GM18907 (cell line): ENCODE data around the gene KLHL17.

Experiments used
- ATAC-seq: cut with Tn5 transposase; IDR thresholded peaks from one replicate; pipeline ENCODE4 v1.9.1; 2021; ENCODE audit warnings: mild to moderate bottlenecking, moderate library complexity; ENCODE audit not compliant: unreplicated experiment

The KLHL17 gene

GRCh38 chr1:960363-961131 lies at the start of gene KLHL17:
Gene KLHL17 (plus strand): TSS chr1:960584. CDS start chr1:960694, 110 bp downstream.
- ATAC-seq, result no peak

- ATAC-seq, result no peak
Measured at GRCh38 chr1:910881-911721, 49.3 kb upstream of the KLHL17 start.

DNA sequence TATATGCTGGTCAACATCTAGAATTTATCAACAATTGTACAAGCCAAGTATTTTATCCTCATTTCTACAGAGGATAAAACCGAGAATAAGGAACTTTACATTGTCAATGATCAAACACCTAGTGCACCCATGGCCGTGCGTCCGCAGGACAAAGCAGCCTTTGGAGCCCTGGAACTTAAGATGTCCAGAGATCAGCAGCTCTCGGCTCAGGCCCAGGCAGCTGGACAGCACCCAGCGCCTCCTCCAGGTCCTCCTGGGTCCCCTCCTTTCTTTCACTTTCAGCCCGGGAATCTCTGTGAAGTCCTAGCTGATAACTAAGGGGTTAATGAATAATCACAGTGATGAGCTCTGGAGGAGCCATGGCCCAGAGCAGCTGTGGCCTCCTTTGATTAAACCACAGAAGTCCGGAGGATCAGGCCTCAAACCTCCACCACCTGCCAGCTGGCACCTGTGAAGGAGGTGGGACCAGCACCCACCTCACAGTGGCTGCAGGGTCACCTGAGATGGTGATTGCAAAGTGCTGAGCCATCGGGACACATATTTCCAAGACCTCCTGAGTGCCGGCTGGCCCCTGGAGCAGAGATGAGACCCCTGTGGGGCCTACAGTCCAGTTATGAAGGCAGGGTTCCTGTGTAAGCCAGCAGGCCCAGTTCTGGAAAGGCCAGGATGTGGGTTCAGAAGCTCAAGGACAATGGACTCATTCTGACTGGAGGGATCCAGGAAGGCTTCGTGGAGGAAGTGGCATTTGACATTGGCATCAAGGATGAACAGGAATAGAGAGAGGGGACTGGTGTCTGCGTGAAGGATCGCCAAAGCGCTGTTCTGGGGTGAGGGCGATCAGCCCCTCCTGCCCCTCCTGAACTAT lies 48.3 kb upstream of the KLHL17 start:
- ATAC-seq, result no peak

DNA sequence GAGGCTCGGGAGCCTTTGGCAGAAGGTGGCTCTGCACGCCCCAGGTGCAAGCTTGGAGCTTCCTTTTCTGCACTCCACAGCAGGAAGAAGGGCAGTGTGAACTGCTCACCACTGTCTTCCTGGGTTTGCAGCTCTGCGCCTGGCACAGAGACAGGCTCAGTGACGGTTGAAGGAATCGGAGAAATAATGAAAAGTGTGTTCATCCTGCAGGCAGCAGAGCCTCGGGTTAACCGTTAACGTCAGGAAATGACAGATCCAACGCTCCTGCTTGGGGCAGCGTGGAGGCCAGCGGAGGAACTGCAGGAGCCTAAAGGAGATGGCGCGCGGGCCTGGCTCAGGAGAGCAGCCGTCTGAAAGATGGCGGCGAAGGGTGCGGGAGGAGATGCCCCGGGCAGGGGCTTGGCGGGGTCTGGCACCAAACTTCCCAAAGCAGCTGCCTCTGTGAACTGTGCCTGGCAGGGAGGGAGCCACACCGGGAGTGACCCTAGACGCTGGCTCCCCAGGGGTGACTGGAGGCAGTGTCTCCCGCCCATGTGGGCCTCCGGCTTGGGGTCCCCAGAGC lies 47.6 kb upstream of the KLHL17 start:
- ATAC-seq, result no peak

DNA sequence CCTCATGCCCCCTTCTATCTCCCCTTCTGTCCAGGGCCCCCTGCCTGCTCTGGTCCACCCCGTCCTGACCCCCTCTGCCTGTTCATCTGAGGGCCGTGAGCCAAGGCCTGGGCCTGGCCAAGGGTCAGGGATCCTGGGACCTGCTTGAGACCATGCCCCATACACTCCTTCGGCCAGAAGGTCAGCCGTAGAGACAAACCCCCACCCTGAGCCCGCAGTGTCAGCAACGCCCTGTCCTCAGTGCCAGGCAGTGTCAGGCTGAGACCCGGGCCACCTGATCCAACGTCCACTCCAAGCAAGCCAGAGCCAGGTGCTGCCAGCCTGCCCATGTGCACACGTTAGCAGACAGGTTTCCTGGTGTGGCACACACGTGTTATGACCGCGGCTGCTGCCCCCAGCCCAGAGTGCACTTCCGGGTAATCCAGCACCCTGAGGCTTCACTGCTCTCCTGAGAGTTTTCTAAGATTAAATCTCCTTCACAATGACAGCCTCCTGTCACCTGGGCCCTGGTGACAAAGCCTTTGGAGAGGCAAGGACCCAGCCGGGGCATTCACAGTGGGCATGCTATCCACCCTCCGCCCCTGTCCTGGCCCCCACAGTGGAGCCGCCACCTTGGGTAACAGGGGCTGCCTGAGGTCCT lies 46.8 kb upstream of the KLHL17 start:
- ATAC-seq, result no peak

DNA sequence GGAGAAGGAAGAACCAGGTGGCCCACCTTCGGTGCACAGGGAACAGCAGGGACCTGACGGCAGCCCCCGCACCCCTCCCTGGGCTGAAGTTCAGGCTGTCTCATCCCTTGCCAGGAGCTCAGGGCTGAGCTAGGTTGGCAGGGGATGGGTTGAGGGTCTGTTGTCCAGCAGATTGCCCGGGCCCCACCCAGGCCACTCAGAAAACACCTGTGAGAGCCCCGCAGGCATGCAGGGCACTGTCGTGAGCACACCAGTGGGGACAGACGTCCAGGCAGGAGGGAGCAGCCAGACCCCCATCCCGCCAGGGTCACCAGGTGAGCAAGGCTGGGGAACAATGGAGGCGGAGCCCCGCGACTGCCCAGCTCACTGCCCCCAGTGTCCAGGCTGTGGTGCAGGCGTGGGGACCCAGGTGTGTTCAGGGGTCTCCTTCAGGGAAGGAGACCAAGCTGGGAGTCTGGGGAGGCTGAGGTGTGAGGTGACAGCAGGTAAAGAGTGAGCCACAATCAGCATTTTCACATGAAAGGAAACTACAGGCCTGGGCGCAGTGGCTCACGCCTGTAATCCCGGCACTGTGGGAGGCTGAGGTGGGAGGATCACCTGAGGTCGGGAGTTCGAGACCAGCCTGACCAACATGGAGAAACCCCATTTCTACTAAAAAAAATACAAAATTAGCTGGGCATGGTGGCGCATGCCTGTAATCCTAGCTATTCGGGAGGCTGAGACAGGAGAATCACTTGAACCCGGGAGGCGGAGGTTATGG lies 46.1 kb upstream of the KLHL17 start:
- no peak for ATAC-seq

DNA sequence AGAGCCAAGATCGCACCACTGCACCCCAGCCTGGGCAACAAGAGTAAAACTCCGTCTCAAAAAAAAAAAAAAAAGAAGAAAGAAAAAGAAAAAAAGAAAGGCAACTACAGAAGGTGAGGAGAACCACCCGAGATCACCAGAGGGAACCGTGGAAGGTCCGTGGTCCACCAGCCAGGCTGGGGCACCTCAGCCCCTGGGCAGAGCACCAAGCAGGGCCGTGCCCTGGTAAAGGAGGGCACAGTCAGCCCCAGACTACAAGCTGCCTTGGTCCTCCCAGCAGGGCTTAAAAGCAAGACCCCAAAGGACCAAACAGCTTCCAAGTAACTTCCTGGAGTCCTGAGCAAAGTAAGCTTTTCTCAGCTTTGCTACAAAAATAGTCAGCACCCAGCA lies 45.5 kb upstream of the KLHL17 start:
- ATAC-seq, result no peak

GRCh38 chr1:915295-916172 lies 44.9 kb upstream of the KLHL17 start:
- ATAC-seq, result no peak

GRCh38 chr1:916173-917075 lies 44.0 kb upstream of the KLHL17 start:
- ATAC-seq, result no peak

- no peak for ATAC-seq
Measured at GRCh38 chr1:917076-917459, 43.3 kb upstream of the KLHL17 start.

DNA sequence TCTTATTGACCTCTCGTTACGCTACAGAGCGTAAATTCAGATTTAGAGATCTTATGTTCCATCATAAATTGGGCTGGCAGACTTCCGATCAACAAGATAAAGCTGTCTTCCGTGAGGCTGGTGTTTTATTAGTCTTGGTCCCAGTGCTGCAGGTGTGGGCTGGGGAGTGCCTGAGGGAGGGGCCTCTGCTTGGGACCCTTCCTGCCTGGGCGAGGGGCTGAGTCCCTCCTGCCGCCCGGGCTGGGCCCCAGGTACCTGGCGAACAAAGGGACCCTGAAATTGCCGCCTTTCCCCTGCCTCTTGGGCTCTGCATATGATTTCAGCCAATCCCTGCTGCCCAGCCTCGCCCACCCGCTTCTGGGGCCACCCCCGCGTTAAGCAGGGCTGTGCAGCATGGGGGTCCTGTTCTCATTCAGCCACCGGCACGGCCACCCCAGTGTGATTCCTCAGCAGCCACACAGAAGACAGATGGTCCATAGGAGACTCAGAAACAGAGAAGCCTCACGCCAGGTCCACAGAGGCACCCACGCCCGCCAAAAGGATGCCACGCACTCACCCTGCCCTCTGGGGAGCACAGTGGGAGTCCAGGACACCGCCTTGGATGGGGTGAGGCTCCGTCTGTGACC lies 42.8 kb upstream of the KLHL17 start:
- no peak for ATAC-seq

GRCh38 chr1:918353-918752 lies 42.0 kb upstream of the KLHL17 start:
- no peak for ATAC-seq

- no peak for ATAC-seq
Measured at GRCh38 chr1:918843-919242, 41.5 kb upstream of the KLHL17 start.

DNA sequence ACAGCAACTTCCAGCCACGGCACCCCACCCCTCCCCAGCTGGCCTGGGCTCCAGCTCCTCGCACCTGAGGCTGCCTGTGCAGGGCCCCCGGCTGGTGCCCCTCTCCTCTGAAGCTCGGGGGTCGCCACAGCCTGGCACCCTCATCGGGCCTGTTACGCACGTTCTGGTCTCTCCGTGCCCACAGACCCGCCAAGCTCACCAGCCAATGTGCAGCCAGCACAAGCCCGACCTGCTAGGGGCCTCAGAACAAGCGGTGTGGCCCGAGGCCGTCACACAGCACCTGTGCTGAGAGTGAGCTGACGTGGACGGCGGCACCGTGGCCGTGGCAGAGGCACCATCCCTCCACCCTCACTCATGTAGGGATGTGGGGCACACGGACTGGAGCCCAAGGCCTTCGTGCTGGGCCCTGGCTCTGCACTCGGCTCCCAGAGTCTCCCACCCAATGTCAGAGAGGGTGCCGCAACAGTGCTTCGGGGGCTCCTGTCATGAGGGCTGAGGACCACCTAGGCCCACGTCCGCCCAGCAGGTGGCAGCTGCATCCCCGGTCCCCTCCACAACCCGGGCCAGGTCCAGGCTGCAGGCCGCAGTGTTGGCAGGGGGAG lies 41.0 kb upstream of the KLHL17 start:
- ATAC-seq, result no peak

- no peak for ATAC-seq
Measured at GRCh38 chr1:920010-920409, 40.4 kb upstream of the KLHL17 start.

- ATAC-seq, result no peak
Measured at GRCh38 chr1:920521-920920, 39.9 kb upstream of the KLHL17 start.
